Skeletal muscle tissue (tissue), 4 donors: ENCODE results near the gene ZNF687. TPM values are rescaled to one million over a fixed set of nuclear protein-coding genes. Genes with fewer than 3 reads are reported as not detected.

ENCODE experiments used
- H3K27ac ChIP-seq: one replicate; pipeline ENCODE4 v1.7.0; 2013; ENCODE audit warnings: mild to moderate bottlenecking, low read depth, low read length, inconsistent platforms
- H3K27me3 ChIP-seq, 3 donors: one replicate each; pipeline ENCODE4 v1.7.0; 2013; ENCODE audit warnings: low read length in 3 of 3; ENCODE audit not compliant: control insufficient read depth in 3 of 3, insufficient read depth in 3 of 3
- H3K36me3 ChIP-seq, 3 donors: one replicate each; pipeline ENCODE4 v1.7.0; 2013; ENCODE audit warnings: low read length in 3 of 3; ENCODE audit not compliant: control insufficient read depth in 3 of 3, insufficient read depth in 3 of 3
- H3K4me1 ChIP-seq, 3 donors: one replicate each; pipeline ENCODE4 v1.7.0; 2013; ENCODE audit warnings: low read length in 3 of 3, mild to moderate bottlenecking in 3 of 3; ENCODE audit not compliant: control insufficient read depth in 3 of 3, insufficient read depth in 3 of 3
- H3K4me3 ChIP-seq, 3 donors: one replicate each; pipeline ENCODE4 v1.7.0; 2013; ENCODE audit warnings: low read length in 3 of 3
- H3K9ac ChIP-seq, 3 donors: one replicate each; pipeline ENCODE4 v1.7.0; 2013; ENCODE audit warnings: low read length in 3 of 3, mild to moderate bottlenecking in 3 of 3, moderate library complexity in 2 of 3, low read depth in 1 of 3
- H3K9me3 ChIP-seq, 3 donors: one replicate each; pipeline ENCODE4 v1.7.0; 2013; ENCODE audit warnings: low read length in 3 of 3; ENCODE audit not compliant: control insufficient read depth in 3 of 3
- total RNA-seq: library from RNA; depleted of rRNA; stranded (reverse); fragments of >200 nt; gene quantifications from one replicate; pipeline ENCODE4 v1.2.3, GENCODE V29; 2014
- donor health status: Osteomylitis.

ZNF687 gene
- total RNA-seq, 1 donor from 2014 or later: 5.7 TPM

DNA sequence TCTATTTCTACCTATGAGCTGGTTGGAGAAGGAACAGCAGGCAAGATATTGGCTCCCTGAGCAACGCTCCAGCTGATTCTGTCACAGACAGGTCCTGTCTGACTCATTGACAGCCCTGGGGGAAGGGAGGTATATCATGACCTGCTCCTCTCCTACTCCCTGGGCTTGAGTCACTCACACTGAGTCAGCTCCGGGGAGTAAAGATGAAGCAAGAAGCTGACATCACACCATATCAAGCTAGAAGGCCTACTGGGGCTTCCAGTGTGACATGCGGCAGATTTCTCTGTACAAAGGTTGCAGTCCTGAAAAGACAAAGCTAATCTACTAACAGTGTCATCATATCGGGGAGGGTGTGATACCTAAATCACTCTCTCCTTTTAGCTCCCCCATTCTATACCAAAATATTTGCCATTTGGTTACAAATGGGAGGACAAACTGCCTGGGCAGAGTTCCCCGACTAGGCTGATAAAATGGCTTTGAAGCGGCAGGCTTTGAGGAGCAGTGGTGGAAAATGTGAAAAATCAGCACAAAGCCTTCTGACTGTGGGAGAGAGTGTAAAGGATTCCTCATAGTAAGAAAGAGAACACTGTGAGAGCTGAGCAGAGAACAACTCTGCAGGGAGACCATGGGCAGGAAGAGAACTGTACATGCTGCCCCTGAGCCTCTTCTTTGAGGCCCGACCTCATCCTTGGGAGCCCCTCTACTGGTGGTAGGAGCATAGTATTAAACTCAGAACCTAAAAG, 29.7 kb downstream of the ZNF687 start:
- no peaks in the 10 kb centered on the region for H3K27me3 ChIP-seq
- H3K9me3 ChIP-seq: no peaks in the 10 kb centered on the region
- H3K36me3 ChIP-seq: peaks cover 37 to 56% (median 40%) of the 10 kb centered on the region in 3 donors
- peaks cover 54 to 57% (median 56%) of the 10 kb centered on the region in 3 donors for H3K4me1 ChIP-seq
- peak overlapping the region; percentile 90 for H3K27ac ChIP-seq
- H3K4me3 ChIP-seq: peak overlapping the region in 1 of 3 donors; percentile 0
- peak overlapping the region; percentile 60 to 63 (median 61) for H3K9ac ChIP-seq

DNA sequence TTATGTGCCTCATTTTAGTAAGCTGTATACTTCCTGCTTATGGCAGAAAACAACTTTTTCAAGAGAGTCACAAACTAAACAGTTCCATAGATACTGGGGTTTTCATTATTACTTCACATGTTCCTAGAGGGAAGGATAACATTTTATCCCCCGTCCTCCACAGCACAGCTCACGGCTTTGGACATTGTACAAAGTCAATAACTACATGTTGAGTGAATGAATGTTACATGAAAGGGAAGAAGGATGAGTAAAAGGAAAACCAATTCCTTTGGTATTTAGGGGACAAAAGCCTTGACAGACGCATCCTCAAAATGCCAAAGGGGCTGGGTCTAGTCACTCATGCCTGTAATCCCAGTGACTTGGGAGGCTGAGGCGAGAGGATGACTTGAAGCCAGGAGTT, 30.3 kb downstream of the ZNF687 start:
- Histone ChIP-seq H3K27ac (peak overlapping the region; percentile 90), H3K4me3 (no peak overlapping the region), H3K4me1 (peaks cover 54 to 57% (median 56%) of the 10 kb centered on the region in 3 donors), H3K9ac (peak overlapping the region in 1 of 3 donors; percentile 61), H3K27me3 (no peaks in the 10 kb centered on the region), H3K36me3 (peaks cover 35 to 54% (median 35%) of the 10 kb centered on the region in 3 donors), H3K9me3 (no peaks in the 10 kb centered on the region)

DNA sequence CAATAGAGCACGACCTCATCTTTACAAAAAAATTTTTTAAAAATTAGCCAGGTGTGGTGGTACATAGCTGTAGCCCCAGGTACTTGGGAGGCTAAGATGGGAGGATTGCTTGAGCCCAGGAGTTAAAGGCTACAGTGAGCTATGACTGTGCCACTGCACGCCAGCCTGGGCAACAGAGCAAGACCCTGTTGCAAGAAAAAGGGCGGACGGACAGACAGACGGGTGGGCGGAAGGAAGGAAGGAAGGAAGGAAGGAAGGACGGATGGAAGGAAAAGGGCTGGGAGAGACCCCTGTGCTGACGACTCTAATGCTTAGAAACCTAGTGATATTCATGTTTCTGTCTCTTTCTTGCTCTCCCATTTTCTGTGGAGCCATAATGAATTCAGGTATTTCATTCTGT, 30.7 kb downstream of the ZNF687 start:
- no peak overlapping the region for H3K9ac ChIP-seq
- no peaks in the 10 kb centered on the region for H3K27me3 ChIP-seq
- H3K36me3 ChIP-seq: peaks cover 30 to 52% (median 33%) of the 10 kb centered on the region in 3 donors
- H3K4me3 ChIP-seq: no peak overlapping the region
- peaks cover 54 to 57% (median 56%) of the 10 kb centered on the region in 3 donors for H3K4me1 ChIP-seq
- no peaks in the 10 kb centered on the region for H3K9me3 ChIP-seq
- peak overlapping the region; percentile 90 for H3K27ac ChIP-seq

DNA sequence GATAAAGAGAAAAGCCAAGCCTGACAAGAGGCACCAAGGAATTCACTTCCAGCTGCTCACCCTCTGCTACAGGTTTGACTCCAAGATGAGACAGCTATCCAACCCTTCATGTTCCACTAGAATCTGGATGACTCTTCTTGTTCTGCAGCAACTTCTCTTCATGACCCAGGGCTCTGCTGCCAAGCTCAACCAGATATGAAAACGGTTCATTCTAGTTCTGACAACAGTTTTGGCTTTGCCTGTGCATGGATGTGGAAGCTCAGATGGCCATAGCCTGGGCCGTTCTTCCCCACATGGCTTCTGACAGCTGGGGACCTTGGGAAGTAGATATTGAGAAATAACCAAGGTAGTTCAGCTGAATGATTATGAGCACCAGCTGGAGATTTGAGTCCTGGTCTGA, 31.4 kb downstream of the ZNF687 start:
- H3K9me3 ChIP-seq: no peaks in the 10 kb centered on the region
- no peaks in the 10 kb centered on the region for H3K27me3 ChIP-seq
- peaks cover 24 to 45% (median 27%) of the 10 kb centered on the region in 3 donors for H3K36me3 ChIP-seq
- peak overlapping the region; percentile 51 for H3K27ac ChIP-seq
- no peak overlapping the region for H3K4me3 ChIP-seq
- peaks cover 54 to 57% (median 56%) of the 10 kb centered on the region in 3 donors for H3K4me1 ChIP-seq
- H3K9ac ChIP-seq: no peak overlapping the region

DNA sequence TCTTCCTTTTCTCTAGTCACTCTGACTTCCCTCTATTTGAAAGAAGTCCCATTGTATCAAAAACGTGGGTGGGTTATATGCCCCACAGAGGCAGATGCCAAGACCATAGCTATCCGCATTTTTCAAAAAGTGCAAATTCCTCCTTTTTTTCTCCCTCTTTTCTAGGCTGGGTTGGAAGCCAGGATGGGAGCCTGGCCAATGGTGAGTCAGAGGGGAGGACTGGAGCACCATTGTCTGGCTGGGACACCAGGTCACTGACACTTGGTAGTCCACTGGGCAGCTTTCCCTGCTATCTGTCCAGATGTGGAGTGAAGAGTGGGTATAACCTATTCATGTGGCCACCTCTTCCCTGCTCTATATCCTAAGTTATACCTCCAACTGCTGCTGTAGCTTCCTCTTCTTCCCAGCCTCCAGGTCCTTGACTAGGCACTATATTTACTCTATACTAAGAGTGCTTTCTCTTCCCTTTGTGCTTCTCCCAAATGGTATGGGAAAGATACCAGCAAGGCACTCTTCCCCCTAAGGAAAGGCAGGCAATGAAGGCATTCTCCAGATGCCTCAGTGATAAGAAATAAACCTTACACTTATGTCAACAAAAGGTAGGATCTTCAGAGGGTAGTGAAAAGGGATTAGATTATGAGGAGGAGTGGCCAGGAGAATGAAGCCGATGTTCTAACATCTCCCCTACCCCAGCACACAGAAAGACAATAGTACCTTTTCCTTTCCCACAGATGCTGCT, 32.2 kb downstream of the ZNF687 start:
- no peak overlapping the region for H3K9ac ChIP-seq
- peaks cover 22 to 48% (median 23%) of the 10 kb centered on the region in 3 donors for H3K36me3 ChIP-seq
- H3K9me3 ChIP-seq: no peaks in the 10 kb centered on the region
- H3K4me1 ChIP-seq: peaks cover 53 to 58% (median 56%) of the 10 kb centered on the region in 3 donors
- H3K4me3 ChIP-seq: no peak overlapping the region
- H3K27me3 ChIP-seq: no peaks in the 10 kb centered on the region
- peak overlapping the region; percentile 51 for H3K27ac ChIP-seq

DNA sequence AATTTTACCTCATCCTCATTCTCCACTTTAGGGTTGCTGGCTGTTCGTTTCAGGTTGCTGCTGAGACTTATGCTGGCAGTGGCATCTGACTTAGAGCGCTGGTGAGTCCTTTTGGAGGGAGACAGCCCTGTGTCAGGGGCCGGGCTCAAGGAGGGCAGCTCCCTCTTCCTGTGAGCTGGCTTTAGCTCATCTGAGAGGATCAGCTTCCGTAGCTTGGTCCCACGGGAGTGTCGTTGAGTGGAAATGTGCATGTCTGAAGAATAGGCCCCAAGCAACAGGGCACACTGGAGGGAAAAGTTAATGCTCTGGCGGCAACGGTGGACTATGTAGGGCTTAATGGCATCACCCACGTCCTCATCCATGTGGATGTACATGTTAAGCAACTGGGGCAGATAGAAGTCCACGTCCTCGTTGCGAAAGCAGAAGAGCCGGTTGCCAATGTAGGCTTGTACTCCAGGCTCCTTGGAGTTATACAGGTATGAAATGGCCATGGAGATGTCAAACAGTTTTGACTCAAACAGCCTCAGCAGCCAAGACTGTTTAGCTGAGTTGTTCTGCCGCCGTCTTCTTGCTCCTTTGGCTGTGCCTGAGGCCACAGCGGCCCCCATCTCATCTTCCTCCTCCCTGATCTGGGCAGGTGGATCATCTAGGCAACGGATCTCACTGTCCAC, 33.6 kb downstream of the ZNF687 start:
- Histone ChIP-seq H3K9me3 (no peaks in the 10 kb centered on the region), H3K4me3 (no peak overlapping the region), H3K27me3 (no peaks in the 10 kb centered on the region), H3K9ac (no peak overlapping the region), H3K4me1 (peaks cover 39 to 51% (median 45%) of the 10 kb centered on the region in 3 donors), H3K36me3 (peaks cover 21 to 56% (median 27%) of the 10 kb centered on the region in 3 donors), H3K27ac (no peak overlapping the region)

DNA sequence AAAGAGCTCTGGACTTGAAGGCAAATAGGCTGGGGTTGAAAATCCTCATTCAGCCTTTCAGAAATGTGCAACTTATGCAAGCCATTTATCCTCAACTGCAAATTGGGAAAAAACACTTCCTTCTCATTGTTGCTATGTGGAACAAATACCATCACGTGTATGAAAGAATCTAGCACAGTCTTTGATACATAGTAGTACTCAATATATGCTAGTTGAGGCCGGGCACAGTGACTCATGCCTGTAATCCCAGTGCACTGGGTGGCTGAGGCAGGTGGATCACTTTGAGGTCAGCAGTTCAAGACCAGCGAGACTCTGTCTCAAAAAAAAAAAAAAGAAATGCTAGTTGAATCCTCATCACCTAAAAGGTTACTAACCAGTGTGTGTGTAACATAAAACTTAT, 36.9 kb downstream of the ZNF687 start:
- peaks cover 21 to 53% (median 36%) of the 10 kb centered on the region in 3 donors for H3K36me3 ChIP-seq
- no peak overlapping the region for H3K27ac ChIP-seq

DNA sequence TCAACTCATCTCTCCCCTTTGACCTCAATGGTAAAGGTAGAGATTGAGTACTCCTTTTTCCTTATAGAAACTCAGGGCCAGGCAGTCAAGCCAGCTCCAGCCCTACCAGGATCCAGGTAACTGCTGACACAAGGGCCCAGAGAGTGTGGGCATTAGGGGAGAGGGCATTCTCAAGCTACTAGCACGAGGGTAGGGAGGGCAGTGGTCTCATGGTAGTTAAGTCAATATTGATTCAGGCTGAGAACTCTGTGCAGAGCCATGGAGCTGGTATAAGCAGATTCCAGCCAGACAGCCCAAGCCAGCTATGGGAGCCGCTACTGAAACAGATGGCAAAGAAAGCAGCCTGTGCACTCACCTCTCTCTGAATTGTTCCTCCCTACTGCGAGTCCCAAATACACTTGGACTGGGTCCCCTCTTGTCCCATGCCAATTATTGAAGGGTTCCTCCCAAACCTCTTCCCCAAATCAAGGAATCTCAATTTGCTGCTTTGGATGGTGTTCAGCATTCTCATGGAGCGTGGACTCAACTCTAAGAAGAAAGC, 42.4 kb downstream of the ZNF687 start:
- Histone ChIP-seq H3K4me3 (no peak overlapping the region), H3K27me3 (no peaks in the 10 kb centered on the region), H3K9me3 (no peaks in the 10 kb centered on the region), H3K9ac (peak overlapping the region in 1 of 3 donors; percentile 41), H3K27ac (no peak overlapping the region), H3K36me3 (peaks cover 7 to 35% (median 24%) of the 10 kb centered on the region in 3 donors), H3K4me1 (peaks cover 33 to 35% (median 34%) of the 10 kb centered on the region in 3 donors)

More for the DNA sequence above, 36.9 kb downstream of the ZNF687 start:
- Histone ChIP-seq H3K4me1 (peaks cover 9 to 18% (median 14%) of the 10 kb centered on the region in 3 donors), H3K4me3 (no peak overlapping the region), H3K9me3 (no peaks in the 10 kb centered on the region), H3K9ac (peak overlapping the region in 1 of 3 donors; percentile 51), H3K27me3 (no peaks in the 10 kb centered on the region)

DNA sequence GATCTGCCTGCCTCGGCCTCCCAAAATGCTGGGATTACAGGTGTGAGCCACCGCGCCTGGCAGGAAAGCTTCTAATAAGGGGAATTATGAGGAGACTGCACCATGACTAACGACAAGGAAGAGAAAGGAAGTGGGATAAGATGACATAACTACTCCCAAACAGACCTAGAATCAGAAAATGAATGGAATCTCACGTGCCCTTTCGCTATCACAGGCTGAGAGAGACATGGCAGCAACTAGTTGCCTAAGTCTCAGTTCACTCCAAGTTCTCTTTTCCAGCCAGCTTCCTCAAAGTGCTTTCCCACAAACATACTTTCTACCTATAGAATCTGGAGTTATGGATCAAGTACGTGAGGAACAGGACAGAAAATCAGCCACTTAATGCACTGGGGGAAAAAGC, 43.1 kb downstream of the ZNF687 start:
- Histone ChIP-seq H3K4me3 (no peak overlapping the region), H3K36me3 (peaks cover 7 to 30% (median 24%) of the 10 kb centered on the region in 3 donors)

More for the DNA sequence above, 43.1 kb downstream of the ZNF687 start:
- Histone ChIP-seq H3K4me1 (peaks cover 31 to 33% (median 33%) of the 10 kb centered on the region in 3 donors), H3K9me3 (no peaks in the 10 kb centered on the region), H3K27me3 (no peaks in the 10 kb centered on the region), H3K27ac (no peak overlapping the region), H3K9ac (peak overlapping the region in 2 of 3 donors; percentile 11 to 81)
